Suppressor macrophage treated with lipopolysaccharide for 4 hours (primary cell): ENCODE results near the gene RNF26.

Experiments
- DNase-seq: peaks from one replicate; pipeline ENCODE4 v3.0.0-alpha.2; 2020

RNF26 gene

GRCh38 chr11:119337581-119338317, 3.4 kb downstream of the RNF26 start:
- DNase-seq: no peak

GRCh38 chr11:119338318-119338890, 4.1 kb downstream of the RNF26 start:
- DNase-seq: peak; percentile 77

- DNase-seq: no peak
Observed at GRCh38 chr11:119338965-119339588, 4.8 kb downstream of the RNF26 start.

GRCh38 chr11:119339589-119340334, 5.4 kb downstream of the RNF26 start:
- peak; percentile 70 for DNase-seq

- no peak for DNase-seq
Observed at GRCh38 chr11:119340335-119341221, 6.3 kb downstream of the RNF26 start, which contains the start of gene C1QTNF5. TSS of gene C1QTNF5 (minus strand) at chr11:119340883. CDS start at chr11:119340397, 486 bp downstream.

- no peak for DNase-seq
Observed at GRCh38 chr11:119341222-119342022, 7.1 kb downstream of the RNF26 start.

- no peak for DNase-seq
Observed at GRCh38 chr11:119342023-119342300, 7.6 kb downstream of the RNF26 start.

GRCh38 chr11:119342362-119343130, 8.2 kb downstream of the RNF26 start:
- DNase-seq: no peak

- no peak for DNase-seq
Observed at GRCh38 chr11:119343726-119344125, 9.4 kb downstream of the RNF26 start.

GRCh38 chr11:119344291-119345010, 10.1 kb downstream of the RNF26 start:
- no peak for DNase-seq

- no peak for DNase-seq
Observed at GRCh38 chr11:119345685-119346084, 11.4 kb downstream of the RNF26 start.

GRCh38 chr11:119346605-119347004, 12.3 kb downstream of the RNF26 start, which contains the start of gene MFRP:
TSS of gene MFRP (minus strand) at chr11:119346705. CDS start at chr11:119346513, 192 bp downstream.
- no peak for DNase-seq

GRCh38 chr11:119347242-119347641, 12.9 kb downstream of the RNF26 start:
- no peak for DNase-seq

- no peak for DNase-seq
Observed at GRCh38 chr11:119347940-119348605, 13.7 kb downstream of the RNF26 start.

- DNase-seq: no peak
Observed at GRCh38 chr11:119350302-119350701, 16.0 kb downstream of the RNF26 start.

GRCh38 chr11:119351232-119351631, 16.9 kb downstream of the RNF26 start:
- no peak for DNase-seq

GRCh38 chr11:119352857-119353260, 18.5 kb downstream of the RNF26 start:
- DNase-seq: no peak

GRCh38 chr11:119355091-119355843, 20.9 kb downstream of the RNF26 start:
- DNase-seq: no peak
